ENCODE measurements around the gene YY1.
"Not testable (repeated sequence)": the region's sequence is repeated elsewhere in the genome, so short reads cannot be mapped to it uniquely, and the experiment has no call there.

YY1 gene

DNA sequence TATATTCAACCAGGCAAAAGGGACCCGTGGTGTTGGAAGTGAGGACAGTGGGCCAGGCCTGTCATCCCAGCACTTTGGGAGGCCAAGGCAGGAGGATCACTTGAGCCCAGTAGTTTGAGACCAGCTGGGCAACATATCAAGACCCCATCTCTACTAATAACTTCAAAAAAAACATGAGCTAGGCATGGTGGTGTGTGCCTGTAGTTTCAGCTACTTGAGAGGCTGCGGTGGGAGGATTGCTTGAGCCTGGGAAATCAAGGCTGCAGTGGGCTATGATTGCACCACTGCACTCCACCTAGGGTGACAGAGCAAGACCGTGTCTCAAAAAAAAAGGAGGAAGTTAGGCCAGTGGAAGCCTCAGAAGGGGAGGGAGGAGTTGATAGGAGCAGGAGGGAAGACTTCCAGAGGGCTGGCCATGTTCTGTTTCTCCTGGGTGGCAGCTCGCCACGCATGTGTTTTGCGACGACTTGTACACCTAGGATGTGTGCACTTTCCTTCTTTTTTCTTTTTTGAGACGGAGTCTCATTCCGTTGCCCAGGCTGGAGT is 57.2 kb downstream of the YY1 start:
- no peak for TF ChIP-seq EZH2phosphoT487 (IDR thresholded peaks at IDR 0.05; ENCODE audit: borderline replicate concordance, low read length)
- TF ChIP-seq, protein P1, sequence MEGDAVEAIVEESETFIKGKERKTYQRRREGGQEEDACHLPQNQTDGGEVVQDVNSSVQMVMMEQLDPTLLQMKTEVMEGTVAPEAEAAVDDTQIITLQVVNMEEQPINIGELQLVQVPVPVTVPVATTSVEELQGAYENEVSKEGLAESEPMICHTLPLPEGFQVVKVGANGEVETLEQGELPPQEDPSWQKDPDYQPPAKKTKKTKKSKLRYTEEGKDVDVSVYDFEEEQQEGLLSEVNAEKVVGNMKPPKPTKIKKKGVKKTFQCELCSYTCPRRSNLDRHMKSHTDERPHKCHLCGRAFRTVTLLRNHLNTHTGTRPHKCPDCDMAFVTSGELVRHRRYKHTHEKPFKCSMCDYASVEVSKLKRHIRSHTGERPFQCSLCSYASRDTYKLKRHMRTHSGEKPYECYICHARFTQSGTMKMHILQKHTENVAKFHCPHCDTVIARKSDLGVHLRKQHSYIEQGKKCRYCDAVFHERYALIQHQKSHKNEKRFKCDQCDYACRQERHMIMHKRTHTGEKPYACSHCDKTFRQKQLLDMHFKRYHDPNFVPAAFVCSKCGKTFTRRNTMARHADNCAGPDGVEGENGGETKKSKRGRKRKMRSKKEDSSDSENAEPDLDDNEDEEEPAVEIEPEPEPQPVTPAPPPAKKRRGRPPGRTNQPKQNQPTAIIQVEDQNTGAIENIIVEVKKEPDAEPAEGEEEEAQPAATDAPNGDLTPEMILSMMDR (IDR thresholded peaks at IDR 0.05; ENCODE audit: low read depth, low read length, poor library complexity, severe bottlenecking): no peak
- H3K4me1 ChIP-seq (ENCODE audit: control insufficient read depth, low read length): peaks cover 60% of the 10 kb centered on the region
- no peak overlapping the region for H3K4me3 ChIP-seq (ENCODE audit: low read length)
- H3K27me3 ChIP-seq (ENCODE audit: control insufficient read depth, low read length): no peaks in the 10 kb centered on the region
- H3K79me2 ChIP-seq (ENCODE audit: control insufficient read depth, low read length): no peaks in the 10 kb centered on the region
- no peaks in the 10 kb centered on the region for H3K36me3 ChIP-seq (ENCODE audit: control insufficient read depth, low read length)
- H3K27ac ChIP-seq (ENCODE audit: low read depth, low read length): no peak overlapping the region
- no peaks in the 10 kb centered on the region for H3K9me2 ChIP-seq (replicated peaks; ENCODE audit: control insufficient read depth, low read length)
- no peaks in the 10 kb centered on the region for H3K9me3 ChIP-seq (ENCODE audit: control insufficient read depth, insufficient read depth, low read length)
- H3F3A ChIP-seq (ENCODE audit: control insufficient read depth, insufficient read depth): peaks cover 4% of the 10 kb centered on the region
- no peaks in the 10 kb centered on the region for H4K20me1 ChIP-seq (ENCODE audit: control insufficient read depth, insufficient read depth, low read depth, low read length)
- peak overlapping the region; percentile 22; the same call in 1 of the 2 replicates for H3K4me2 ChIP-seq (ENCODE audit: low read length)

DNA sequence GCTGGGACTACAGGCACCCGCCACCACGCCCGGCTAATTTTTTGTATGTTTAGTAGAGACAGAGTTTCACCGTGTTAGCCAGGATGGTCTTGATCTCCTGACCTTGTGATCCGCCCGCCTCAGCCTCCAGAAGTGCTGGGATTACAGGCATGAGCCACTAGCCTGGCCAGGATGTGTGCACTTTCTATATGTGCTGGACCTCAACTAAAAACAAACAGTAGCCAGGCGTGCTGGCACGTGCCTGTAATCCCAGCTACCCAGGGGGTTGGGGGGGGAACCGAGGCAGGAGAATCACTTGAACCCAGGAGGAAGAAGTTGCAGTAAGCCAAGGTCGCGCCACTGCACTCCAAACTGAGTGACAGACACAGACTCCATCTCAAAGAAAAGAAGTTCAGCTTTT is 57.8 kb downstream of the YY1 start:
- Histone ChIP-seq H3K27ac (ENCODE audit: low read depth, low read length) (peak overlapping the region; percentile 59), H3K4me3 (ENCODE audit: low read length) (peak overlapping the region; percentile 31; the same call in 1 of the 2 replicates), H3K4me2 (ENCODE audit: low read length) (peak overlapping the region; percentile 71), H3K4me1 (ENCODE audit: control insufficient read depth, low read length) (peaks cover 60% of the 10 kb centered on the region)
- H3K27me3 ChIP-seq (ENCODE audit: control insufficient read depth, low read length); H3K9me3 ChIP-seq (ENCODE audit: control insufficient read depth, insufficient read depth, low read length); H3K79me2 ChIP-seq (ENCODE audit: control insufficient read depth, low read length); H3F3A ChIP-seq (ENCODE audit: control insufficient read depth, insufficient read depth); H3K36me3 ChIP-seq (ENCODE audit: control insufficient read depth, low read length); H4K20me1 ChIP-seq (ENCODE audit: control insufficient read depth, insufficient read depth, low read depth, low read length); H3K9me2 ChIP-seq (replicated peaks; ENCODE audit: control insufficient read depth, low read length): not testable (repeated sequence)

DNA sequence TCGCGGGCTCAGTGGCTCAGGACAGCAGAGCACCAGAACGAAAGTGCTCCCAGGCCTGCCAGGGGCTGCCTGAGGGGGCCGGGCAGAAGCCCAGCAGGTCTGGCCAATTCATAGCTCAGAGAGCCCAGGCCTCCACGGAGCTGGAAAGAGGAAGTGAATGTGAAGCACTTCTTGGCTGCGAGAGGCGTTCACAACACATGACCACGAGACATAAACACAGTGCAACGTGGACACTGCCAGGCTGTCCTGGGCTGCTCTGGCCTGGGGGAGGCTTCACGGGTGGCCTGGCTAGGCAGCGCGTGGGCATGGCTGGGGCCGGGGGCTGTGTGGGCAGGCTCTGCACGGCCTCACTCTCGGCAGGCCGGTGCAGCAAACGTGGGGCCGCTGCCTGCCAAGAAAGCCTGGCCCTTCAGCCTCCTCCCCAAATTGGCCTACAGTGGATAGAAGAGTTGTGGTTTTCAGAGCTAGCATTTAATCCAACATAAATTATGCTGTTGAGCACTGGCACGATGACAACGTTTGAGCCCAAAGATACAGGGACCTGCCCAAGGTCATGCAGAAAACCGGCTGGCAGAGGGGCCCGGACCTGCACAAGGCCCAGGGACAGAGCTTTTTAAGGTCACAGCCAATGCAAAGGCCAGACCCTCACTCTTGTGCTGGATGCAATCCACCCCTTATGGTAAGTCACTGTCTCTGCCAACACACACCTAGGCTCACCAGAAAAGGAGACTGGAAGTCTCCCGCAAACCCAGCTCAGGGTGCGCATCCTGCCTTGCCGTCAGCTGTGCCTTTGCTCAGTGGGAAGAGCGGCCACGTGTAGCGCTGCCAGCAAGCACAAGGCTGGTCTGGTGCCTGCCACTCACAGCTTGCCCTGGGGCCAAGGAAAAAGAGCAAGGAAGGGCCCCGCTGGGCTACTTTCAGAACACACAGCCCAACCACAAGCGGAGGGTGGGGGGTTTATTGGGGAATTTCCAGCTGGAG is 58.7 kb downstream of the YY1 start:
- Histone ChIP-seq H3K4me3 (ENCODE audit: low read length) (peak overlapping the region; percentile 48), H3K9me2 (replicated peaks; ENCODE audit: control insufficient read depth, low read length) (no peaks in the 10 kb centered on the region), H3K36me3 (ENCODE audit: control insufficient read depth, low read length) (no peaks in the 10 kb centered on the region), H3K79me2 (ENCODE audit: control insufficient read depth, low read length) (no peaks in the 10 kb centered on the region), H3K9me3 (ENCODE audit: control insufficient read depth, insufficient read depth, low read length) (no peaks in the 10 kb centered on the region), H4K20me1 (ENCODE audit: control insufficient read depth, insufficient read depth, low read depth, low read length) (no peaks in the 10 kb centered on the region), H3K4me1 (ENCODE audit: control insufficient read depth, low read length) (peaks cover 60% of the 10 kb centered on the region), H3F3A (ENCODE audit: control insufficient read depth, insufficient read depth) (peaks cover 4% of the 10 kb centered on the region), H3K4me2 (ENCODE audit: low read length) (peak overlapping the region; percentile 71), H3K27ac (ENCODE audit: low read depth, low read length) (peak overlapping the region; percentile 59), H3K27me3 (ENCODE audit: control insufficient read depth, low read length) (no peaks in the 10 kb centered on the region)
- TF ChIP-seq EZH2phosphoT487 (IDR thresholded peaks at IDR 0.05; ENCODE audit: borderline replicate concordance, low read length): no peak
- TF ChIP-seq, protein P1 (IDR thresholded peaks at IDR 0.05; ENCODE audit: low read depth, low read length, poor library complexity, severe bottlenecking): no peak

All from DOHH2 (cell line).